GM21390 (cell line): ENCODE data around the gene VIPR1.
A peak's percentile ranks its signal among the peaks of the same experiment; 100 is the strongest.

Experiments
- ATAC-seq: cut with Tn5 transposase; IDR thresholded peaks from one replicate; pipeline ENCODE4 v1.9.1; 2021; ENCODE audit not compliant: unreplicated experiment

The VIPR1 gene

DNA sequence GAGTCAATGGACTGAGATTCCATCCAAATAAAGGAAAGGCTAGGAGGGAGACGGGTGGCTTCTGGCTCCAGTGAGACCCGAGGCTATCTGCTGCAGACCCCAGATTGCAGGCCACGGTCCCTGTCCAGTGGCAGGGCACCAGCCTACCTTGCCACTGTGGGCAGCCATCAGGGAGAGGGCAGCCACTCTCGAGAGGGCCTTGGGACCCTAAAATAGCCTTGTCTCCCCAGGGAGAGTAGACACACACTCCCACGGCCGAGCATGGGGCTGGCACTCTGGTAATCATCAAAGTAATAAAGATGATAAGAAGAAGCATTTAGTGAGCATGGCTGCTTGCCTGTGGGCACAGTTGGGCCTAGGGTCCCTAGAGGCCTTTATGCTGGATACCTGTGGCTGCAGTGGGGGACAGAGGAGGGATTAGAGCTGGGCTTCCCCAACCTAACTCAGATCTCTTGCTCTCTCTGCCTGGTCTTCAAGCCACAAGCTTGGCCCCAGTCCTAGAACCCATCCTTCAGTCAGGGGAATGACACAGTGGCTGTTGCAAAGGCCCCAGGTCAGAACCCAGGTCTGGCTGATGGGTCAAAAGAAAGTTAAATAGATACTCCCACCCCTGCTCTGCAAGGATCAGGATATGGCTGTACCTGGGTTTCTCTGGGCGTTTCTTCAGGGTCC lies 9.2 kb upstream of the VIPR1 start:
- no peak for ATAC-seq

GRCh38 chr3:42493798-42494151 lies 8.7 kb upstream of the VIPR1 start:
- no peak for ATAC-seq

- no peak for ATAC-seq
Measured at GRCh38 chr3:42495393-42495792, 7.0 kb upstream of the VIPR1 start.

GRCh38 chr3:42497009-42497731 lies 5.3 kb upstream of the VIPR1 start:
- ATAC-seq = no peak

DNA sequence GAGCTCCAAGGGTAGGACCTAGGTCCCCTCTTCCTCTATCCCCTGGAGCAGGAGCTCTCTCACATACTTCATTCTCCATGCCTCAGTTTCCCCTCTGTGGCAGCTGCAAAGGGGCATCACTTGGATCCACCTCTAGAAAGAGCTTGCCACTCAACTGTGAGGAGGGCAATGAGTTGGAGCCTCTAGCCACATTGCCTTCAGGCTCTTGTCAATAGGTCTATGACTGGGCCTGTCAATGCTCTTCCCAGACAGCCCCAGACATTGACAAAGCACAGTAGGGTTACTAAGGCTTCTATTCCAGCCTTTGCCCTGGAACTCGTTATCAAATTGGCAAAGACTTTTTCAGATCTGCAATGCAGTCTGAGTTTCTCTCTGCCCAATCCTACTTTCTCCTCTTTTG lies 4.4 kb upstream of the VIPR1 start:
- ATAC-seq = no peak

DNA sequence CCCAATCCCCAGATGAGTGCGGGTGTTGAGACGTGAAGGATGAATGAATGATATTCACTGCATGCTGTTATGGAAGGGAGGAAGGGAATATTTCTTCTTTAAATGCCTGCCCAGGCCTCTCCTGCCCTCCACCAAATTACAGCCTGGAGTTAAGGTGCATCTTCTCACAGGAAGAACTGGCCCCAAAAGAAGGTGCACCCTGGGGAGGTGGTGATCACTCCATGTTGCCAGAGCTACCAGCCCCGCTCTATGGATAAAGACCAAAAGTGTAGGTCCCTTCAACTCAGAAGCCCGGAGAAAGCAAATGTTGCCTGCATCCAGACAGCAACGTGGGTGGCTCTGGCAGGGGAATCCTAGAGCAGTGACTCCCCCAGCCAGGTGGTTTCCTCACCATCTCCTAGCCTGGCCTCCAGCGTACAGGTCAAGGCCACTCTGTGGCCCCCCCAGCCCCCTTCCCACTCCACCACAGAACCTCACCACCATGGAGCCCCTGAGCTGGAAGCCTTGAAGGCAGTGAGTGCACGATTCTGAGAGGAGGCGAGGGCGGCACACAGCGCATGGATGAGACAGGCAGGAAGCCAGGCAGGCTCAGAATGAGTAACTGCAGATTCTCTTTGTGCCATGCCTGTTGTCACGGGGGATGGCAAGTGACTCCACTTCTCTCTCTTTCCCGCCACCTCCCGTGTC lies 3.5 kb upstream of the VIPR1 start:
- no peak for ATAC-seq

GRCh38 chr3:42499478-42499871 lies 3.0 kb upstream of the VIPR1 start:
- ATAC-seq = no peak

GRCh38 chr3:42500091-42500490 lies 2.4 kb upstream of the VIPR1 start:
- no peak for ATAC-seq

GRCh38 chr3:42500909-42501308 lies 1.5 kb upstream of the VIPR1 start:
- ATAC-seq = no peak

- ATAC-seq = no peak
Measured at GRCh38 chr3:42501321-42501680, 1.1 kb upstream of the VIPR1 start.

DNA sequence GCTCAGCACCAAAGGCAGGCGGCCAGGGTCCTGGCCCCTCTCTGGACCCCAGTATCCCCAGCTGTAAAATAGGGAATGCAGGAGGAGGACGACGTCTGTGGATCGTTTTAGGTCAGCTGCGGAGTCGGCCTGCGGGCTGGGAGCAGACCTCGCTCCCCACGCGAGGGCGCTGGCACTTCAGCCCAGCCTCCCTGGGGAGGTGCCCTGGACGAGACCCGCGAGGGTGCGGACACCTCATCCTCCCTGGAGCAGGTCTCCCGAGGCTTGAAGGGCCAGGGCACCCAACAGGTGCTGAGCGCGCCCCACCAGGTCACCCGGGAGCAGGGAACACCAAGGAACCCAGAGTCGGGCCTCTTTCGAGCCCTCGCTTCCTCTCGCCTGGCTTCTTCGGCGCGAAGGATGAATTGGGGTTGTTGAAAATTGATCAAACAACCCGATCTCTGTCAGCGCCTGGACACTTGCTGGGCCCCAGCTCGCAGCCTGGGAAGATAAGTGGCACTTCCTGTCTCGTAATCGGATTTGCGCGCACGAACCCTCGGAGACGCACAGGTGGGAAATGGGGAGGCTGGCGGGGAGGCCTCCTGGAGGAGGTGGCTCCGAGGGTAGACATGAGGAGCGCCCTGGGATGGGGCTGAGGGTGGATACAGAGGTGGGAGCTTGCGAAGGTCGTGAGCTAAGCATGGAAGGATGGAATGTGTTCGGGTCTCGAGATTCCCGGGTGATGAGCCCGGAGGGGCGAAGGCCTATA lies 588 bp upstream of the VIPR1 start:
- ATAC-seq = peak; percentile 12

GRCh38 chr3:42503251-42503924 lies 945 bp downstream of the VIPR1 start:
- ATAC-seq = no peak

GRCh38 chr3:42503957-42504333 lies 1.5 kb downstream of the VIPR1 start:
- ATAC-seq = no peak

DNA sequence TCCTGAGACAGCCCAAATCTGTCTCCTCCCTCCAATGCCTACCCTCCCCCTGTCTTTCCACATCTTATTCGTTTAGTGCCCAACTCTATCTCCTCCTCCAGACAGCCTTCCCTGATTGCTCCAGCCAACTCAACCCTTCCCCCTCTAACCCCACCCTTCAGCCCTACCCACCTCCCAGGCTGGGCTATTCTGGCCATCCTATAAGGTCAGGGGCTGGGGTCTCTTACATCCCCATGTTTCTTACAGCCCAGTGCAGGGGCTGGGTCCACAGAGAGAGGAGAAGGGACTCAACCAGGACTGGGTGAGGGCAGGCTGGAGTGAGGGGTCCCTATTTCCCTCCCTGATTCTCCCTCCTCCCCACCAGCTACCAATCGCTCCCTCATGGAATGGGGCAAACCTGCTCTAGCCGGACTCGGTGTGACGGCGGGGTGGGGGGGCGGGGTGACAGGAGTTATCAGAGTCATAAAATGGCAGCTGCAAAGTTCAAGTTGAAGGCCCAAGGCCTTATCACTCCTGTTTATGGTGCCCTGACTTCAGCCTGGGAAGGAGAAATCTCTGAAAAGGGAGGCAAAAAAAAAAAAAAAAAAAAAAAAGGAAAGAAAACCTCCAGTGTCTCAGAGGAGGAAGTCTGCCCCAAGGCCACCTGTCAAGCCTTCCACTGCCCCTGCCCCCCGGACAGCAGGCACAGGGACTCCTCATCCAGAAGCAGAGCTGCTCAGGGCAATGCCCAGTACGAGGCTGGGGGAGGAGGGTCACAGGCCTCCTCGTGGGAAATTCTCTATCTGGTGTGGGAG lies 2.1 kb downstream of the VIPR1 start:
- no peak for ATAC-seq

GRCh38 chr3:42505128-42505848 lies 2.8 kb downstream of the VIPR1 start:
- no peak for ATAC-seq

DNA sequence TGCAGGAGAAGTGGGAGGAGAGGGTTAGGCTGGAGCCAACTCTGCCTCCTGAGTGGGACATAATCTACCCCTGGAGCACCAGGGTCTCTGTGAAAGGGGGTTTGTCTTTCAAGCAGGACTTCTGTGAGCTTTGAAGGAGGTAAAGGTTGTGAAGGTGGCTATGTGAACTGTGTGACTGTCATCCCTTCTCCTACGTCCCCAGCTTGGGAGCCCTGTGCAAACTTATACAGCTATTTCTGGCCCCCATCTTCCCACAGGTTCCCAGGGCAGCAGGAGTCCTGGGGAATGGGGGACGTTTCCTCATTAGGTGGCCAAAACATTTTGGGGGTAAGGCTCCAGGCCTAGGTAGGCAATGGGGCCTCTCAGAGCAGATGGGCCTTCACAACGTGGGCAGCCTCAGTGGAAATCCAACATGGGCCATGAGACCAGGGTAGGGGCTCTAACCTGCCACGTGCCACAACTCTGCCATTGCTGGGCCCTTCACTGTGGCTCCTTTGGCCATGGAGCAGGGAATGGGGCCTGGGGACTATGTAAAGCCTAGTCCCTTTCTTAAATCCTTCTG lies 3.5 kb downstream of the VIPR1 start:
- ATAC-seq = no peak

DNA sequence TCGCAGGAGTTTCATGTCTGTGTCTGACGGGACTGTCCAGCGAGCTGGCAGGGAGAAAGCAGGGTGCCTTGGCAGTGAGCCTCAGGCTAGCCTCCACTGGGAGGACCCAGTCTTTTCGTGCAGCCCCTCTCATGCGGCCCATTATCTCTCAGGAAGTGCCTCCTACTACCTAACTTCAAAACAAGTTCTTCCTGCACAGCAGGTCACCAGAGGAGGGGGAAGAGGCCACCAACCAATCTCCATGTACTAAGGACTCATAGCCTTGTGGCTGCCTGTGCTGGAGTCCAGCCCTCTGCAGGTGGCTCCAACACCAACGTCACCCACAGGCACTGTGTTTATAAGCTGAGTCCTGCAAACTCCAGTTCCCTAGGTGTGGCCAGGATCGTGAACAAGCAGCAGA lies 4.8 kb downstream of the VIPR1 start:
- ATAC-seq = no peak

- ATAC-seq = no peak
Measured at GRCh38 chr3:42507761-42508335, 5.4 kb downstream of the VIPR1 start.

DNA sequence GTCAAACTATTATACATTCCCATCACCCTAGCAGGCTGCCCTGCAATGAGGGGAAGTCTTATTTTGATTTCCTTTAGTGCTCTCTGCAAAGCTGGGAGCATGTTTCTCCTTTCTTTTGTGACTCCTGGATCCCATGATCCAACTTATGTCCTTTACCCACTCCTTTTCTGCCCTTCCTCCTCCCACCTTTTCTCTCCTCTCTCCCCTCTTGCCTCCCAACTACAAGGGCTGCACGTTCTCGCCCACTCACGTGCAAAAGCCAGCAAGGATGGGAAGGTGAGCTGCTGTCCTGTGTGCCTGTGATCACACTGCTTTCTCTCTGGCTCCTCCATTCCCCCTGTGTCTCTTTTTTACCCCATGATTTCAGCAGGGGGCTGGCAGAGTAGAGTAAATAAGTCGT lies 6.1 kb downstream of the VIPR1 start:
- ATAC-seq = no peak
